Lower lobe of right lung (tissue), 2 donors: ENCODE data around the gene HSPB6. TPM values are rescaled to one million over a fixed set of nuclear protein-coding genes. Genes with fewer than 3 reads are reported as not detected.

Experiments used
- ATAC-seq, 2 donors: fragments of 200-7000 bp; cut with Tn5 transposase; one replicate each; pipeline ENCODE4 v1.9.1; 2020 to 2022; ENCODE audit warnings: mild to moderate bottlenecking in 2 of 2, moderate library complexity in 2 of 2
- DNase-seq: peaks from one replicate; pipeline ENCODE4 v3.0.0-alpha.2; 2020
- H3K27ac ChIP-seq: fragments of 200-600 bp; one replicate; pipeline ENCODE4 v1.8.0; 2022
- H3K27me3 ChIP-seq: fragments of 200-600 bp; one replicate; pipeline ENCODE4 v1.8.0; 2022; ENCODE audit warnings: low read depth
- H3K36me3 ChIP-seq: fragments of 200-600 bp; one replicate; pipeline ENCODE4 v1.8.0; 2022; ENCODE audit warnings: mild to moderate bottlenecking
- H3K4me1 ChIP-seq: fragments of 200-600 bp; one replicate; pipeline ENCODE4 v1.8.0; 2022
- H3K4me3 ChIP-seq: fragments of 200-600 bp; one replicate; pipeline ENCODE4 v1.8.0; 2022; ENCODE audit warnings: mild to moderate bottlenecking
- H3K9me3 ChIP-seq: fragments of 200-600 bp; one replicate; pipeline ENCODE4 v1.8.0; 2022
- intact Hi-C: fragments of 100-400 bp; cut with DNase I; formaldehyde crosslinking; loops from one replicate; pipeline ENCODE4 v1.11.0; 2022
- total RNA-seq: library from RNA; stranded (reverse); fragmentation: NEBNext Ultra II Directional; extraction: Animal tissue kit (Norgen Biotek cat#: 25700); gene quantifications from one replicate; pipeline ENCODE4 v1.2.1, GENCODE V29; 2021
- TF ChIP-seq, protein P1 (sequence below): fragments of 200-600 bp; IDR thresholded peaks from one replicate; pipeline ENCODE4 v1.8.0; 2022; ENCODE audit warnings: antibody characterized with exemption, mild to moderate bottlenecking
- donor health status: DM: no; HTN: yes; CAD: no; lungs with severe emphysema.

HSPB6 gene
- total RNA-seq, 1 donor from 2014 or later: 29.4 TPM

DNA sequence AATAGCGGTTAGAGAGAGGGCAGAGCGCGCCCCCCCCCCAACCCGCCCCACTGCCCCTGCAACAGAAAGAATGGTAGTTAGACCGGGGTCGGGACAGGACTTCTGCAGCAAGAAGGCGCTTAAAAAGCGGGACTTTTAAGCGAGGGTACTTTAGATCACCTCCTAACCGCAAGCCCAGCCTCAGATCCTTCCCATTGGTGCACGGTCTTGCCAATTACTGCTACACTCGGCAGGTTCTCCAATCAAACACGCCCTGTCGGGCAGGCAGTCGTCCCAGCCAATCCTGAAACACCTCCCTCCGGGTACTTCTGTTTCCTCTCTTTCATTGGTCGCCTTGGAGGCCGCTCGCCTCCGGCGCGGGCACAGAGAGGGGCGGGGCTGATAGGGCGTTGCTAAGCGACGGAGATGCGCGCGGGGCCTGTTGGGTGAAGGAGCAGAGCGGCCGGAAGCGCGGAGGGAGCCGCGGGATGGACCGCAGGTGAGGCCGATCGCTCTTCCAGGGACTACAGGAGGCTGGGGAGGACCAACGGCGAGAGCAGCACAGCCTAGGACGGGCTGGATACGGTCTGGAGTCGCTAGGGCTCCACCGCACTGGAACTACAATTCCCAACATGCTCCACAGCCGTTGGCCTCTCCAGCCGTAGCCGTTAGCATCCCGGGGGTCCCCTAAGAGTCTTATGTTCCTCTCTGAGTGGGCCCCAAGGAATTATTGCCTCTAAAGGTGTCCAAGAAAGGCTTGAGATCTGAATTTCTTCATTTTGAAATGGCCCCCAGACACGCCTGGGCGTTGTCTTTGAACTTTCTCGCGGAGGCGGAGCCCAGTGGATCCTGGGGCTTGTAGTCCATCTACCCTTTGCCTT is 1.1 kb upstream of the HSPB6 start, which contains the start of gene PROSER3:
PROSER3 (plus strand) TSS at position 428 of the 860 bp plus-strand sequence; CDS start at position 468, 40 bp downstream.
- Histone ChIP-seq H3K27ac (peak within 1 kb of the TSS; percentile 99), H3K4me3 (peak within 1 kb of the TSS; percentile 99), H3K9me3 (no peaks in the 10 kb centered on the region), H3K4me1 (peaks cover 32% of the 10 kb centered on the region), H3K27me3 (no peaks in the 10 kb centered on the region), H3K36me3 (peaks cover 35% of the 10 kb centered on the region)
- intact Hi-C loops: no loop called here
- TF ChIP-seq, protein P1, sequence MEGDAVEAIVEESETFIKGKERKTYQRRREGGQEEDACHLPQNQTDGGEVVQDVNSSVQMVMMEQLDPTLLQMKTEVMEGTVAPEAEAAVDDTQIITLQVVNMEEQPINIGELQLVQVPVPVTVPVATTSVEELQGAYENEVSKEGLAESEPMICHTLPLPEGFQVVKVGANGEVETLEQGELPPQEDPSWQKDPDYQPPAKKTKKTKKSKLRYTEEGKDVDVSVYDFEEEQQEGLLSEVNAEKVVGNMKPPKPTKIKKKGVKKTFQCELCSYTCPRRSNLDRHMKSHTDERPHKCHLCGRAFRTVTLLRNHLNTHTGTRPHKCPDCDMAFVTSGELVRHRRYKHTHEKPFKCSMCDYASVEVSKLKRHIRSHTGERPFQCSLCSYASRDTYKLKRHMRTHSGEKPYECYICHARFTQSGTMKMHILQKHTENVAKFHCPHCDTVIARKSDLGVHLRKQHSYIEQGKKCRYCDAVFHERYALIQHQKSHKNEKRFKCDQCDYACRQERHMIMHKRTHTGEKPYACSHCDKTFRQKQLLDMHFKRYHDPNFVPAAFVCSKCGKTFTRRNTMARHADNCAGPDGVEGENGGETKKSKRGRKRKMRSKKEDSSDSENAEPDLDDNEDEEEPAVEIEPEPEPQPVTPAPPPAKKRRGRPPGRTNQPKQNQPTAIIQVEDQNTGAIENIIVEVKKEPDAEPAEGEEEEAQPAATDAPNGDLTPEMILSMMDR: no peak
- peak; percentile 99 for DNase-seq
- peak; percentile 97 to 98 for ATAC-seq

DNA sequence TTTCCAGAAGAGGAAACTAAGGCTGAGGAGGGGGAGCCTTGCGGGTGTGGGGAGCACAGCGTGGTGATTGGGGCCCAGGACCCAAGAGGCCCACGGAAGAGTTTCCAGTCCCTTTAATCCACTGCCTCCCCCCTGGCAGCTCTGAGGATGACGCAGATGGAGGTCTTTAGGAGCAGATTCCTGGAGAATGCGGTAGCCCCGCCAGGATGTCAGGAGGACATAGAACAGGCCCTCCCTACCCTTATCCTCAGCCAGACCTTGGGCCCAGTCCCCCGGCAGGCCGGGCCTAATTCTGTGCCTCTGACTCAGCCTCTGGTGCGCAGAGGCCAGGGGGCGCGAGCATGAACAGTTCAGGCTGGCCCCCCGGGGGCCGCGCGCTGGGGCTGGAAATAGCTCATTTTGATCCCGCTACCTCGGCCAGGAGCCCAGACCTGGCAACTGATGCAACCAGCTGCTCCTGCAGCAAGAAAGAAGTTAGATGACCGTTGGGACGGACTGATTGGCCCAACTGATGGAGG is 461 bp upstream of the HSPB6 start:
- peaks cover 38% of the 10 kb centered on the region for H3K36me3 ChIP-seq
- peak overlapping the region; percentile 99 for H3K4me3 ChIP-seq
- H3K9me3 ChIP-seq: no peaks in the 10 kb centered on the region
- peaks cover 32% of the 10 kb centered on the region for H3K4me1 ChIP-seq
- TF ChIP-seq, protein P1: no peak
- intact Hi-C loops: no loop called here
- DNase-seq: no peak
- peak; percentile 21 to 53 for ATAC-seq
- peak overlapping the region; percentile 99 for H3K27ac ChIP-seq
- H3K27me3 ChIP-seq: no peaks in the 10 kb centered on the region

- H3K27me3 ChIP-seq: no peaks in the 10 kb centered on the region
- peaks cover 32% of the 10 kb centered on the region for H3K4me1 ChIP-seq
- TF ChIP-seq, protein P1: no peak
- peak; percentile 3 to 5 for ATAC-seq
- DNase-seq: no peak
- peak overlapping the region; percentile 99 for H3K27ac ChIP-seq
- H3K9me3 ChIP-seq: no peaks in the 10 kb centered on the region
- intact Hi-C loops: no loop called here
- peaks cover 37% of the 10 kb centered on the region for H3K36me3 ChIP-seq
- peak overlapping the region; percentile 99 for H3K4me3 ChIP-seq
These were observed 1.1 kb downstream of the HSPB6 start for GRCh38 chr19:35755550-35756376.

DNA sequence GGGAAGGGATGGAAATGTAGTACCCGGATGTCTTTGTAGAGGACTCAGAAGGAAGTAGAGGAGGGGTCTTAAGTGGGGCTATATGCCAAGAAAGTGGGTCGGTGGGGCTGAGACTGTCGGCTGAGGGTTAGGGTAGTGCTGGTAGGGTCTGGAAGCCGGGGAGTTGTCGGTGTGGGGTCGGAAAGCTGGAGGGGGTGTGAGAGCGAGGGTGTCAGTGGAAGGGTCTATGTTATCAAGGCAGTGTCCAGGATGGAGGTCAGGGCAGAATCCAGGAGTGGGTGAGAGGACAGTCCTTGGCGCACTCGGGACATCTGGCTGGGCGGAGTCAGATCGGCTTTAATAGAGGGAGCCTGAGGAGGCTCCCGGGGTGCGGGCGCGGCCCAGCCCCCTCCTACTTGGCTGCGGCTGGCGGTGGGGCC is 1.7 kb downstream of the HSPB6 start:
- TF ChIP-seq, protein P1: no peak
- peak overlapping the region; percentile 99 for H3K4me3 ChIP-seq
- peaks cover 32% of the 10 kb centered on the region for H3K4me1 ChIP-seq
- H3K36me3 ChIP-seq: peaks cover 36% of the 10 kb centered on the region
- intact Hi-C loops: no loop called here
- DNase-seq (no peak), ATAC-seq (peak in 1 of 2 donors; percentile 2)
- peak overlapping the region; percentile 53 for H3K27ac ChIP-seq
- H3K27me3 ChIP-seq: no peaks in the 10 kb centered on the region
- no peaks in the 10 kb centered on the region for H3K9me3 ChIP-seq

DNA sequence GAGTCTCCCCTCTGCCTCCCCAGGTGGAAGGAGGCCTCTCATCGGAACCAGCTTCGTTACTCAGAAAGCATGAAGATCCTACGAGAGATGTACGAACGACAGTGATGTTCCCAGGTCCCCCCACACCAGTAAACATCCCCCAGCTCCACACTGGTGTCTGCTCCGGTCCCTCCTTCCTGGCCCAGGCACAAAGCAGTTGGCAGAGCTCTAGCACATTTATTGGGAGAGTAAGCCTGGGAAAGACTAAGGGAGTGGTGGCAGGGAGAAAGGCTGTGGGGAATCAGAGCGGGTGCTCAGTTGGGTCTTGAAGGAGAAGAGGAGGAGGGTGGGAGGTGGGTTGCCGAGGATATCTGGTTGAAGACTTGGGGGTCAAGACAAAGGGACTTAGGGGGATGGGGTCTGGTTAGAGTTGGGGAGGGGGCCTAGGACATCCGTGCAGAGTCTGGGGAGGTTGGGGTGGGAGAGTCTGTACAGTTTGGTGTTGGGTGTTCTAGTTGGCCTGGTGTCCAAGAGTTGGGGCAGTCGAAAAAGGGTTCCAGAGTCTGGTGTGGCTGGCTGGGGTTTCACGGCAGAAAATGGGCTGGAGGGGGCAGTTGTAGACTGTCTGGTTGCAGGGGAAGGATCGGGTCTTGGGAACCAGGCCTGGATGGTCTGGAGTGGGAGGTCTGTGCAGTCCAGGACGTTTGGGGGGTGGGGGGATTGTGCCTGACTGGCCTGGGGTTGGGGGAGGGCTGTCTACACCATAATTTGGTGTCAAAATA is 2.3 kb downstream of the HSPB6 start:
- Histone ChIP-seq H3K9me3 (no peaks in the 10 kb centered on the region), H3K27ac (peak overlapping the region; percentile 53), H3K4me3 (no peak overlapping the region), H3K36me3 (peaks cover 36% of the 10 kb centered on the region), H3K4me1 (peaks cover 33% of the 10 kb centered on the region), H3K27me3 (no peaks in the 10 kb centered on the region)
- TF ChIP-seq, protein P1: no peak
- no peak for ATAC-seq
- DNase-seq: no peak
- intact Hi-C loops: no loop called here
